ENCODE results near the gene PPP1R13L.

Gene PPP1R13L

GRCh38 chr19:45352914-45353796, 51.7 kb downstream of the PPP1R13L start:
- TF ChIP-seq CTCF (IDR thresholded peaks at IDR 0.05) (no peak), ZFX (IDR thresholded peaks at IDR 0.05; ENCODE audit: borderline replicate concordance) (no peak)

GRCh38 chr19:45352471-45352870, 52.4 kb downstream of the PPP1R13L start:
- TF ChIP-seq ZFX (IDR thresholded peaks at IDR 0.05; ENCODE audit: borderline replicate concordance), result no peak
- no peak for TF ChIP-seq CTCF (IDR thresholded peaks at IDR 0.05)
- no peak overlapping the region for H3K27ac ChIP-seq

More at GRCh38 chr19:45352914-45353796, 51.7 kb downstream of the PPP1R13L start:
- no peak overlapping the region for H3K27ac ChIP-seq

GRCh38 chr19:45352062-45352461, 52.8 kb downstream of the PPP1R13L start:
- TF ChIP-seq CTCF (IDR thresholded peaks at IDR 0.05), result no peak
- H3K27ac ChIP-seq, result no peak overlapping the region

- no peak overlapping the region for H3K27ac ChIP-seq
- TF ChIP-seq ZFX (IDR thresholded peaks at IDR 0.05; ENCODE audit: borderline replicate concordance), result no peak
- TF ChIP-seq CTCF (IDR thresholded peaks at IDR 0.05), result no peak
Measured at GRCh38 chr19:45351401-45351952, 53.4 kb downstream of the PPP1R13L start.

- TF ChIP-seq ZFX (IDR thresholded peaks at IDR 0.05; ENCODE audit: borderline replicate concordance), result no peak
- TF ChIP-seq CTCF (IDR thresholded peaks at IDR 0.05), result no peak
- H3K27ac ChIP-seq, result no peak overlapping the region
Measured at GRCh38 chr19:45350477-45351058, 54.3 kb downstream of the PPP1R13L start.

GRCh38 chr19:45349430-45349941, 55.4 kb downstream of the PPP1R13L start:
- no peak for TF ChIP-seq ZFX (IDR thresholded peaks at IDR 0.05; ENCODE audit: borderline replicate concordance)
- no peak for TF ChIP-seq CTCF (IDR thresholded peaks at IDR 0.05)
- 0 out of 2 replicates have a peak overlapping the region, but pooled peaks have one; percentile 10 for H3K27ac ChIP-seq

- TF ChIP-seq ZFX (IDR thresholded peaks at IDR 0.05; ENCODE audit: borderline replicate concordance), result no peak
- H3K27ac ChIP-seq, result no peak overlapping the region
Measured at GRCh38 chr19:45349126-45349415, 55.8 kb downstream of the PPP1R13L start.

Measured in 22Rv1 (cell line).